Esophagus squamous epithelium (tissue), 5 donors: Measurements from ENCODE around the gene MAP4K3. TPM values are rescaled to one million over a fixed set of nuclear protein-coding genes. Genes with fewer than 3 reads are reported as not detected.

Source experiments
- DNase-seq: peaks from one replicate; lab custom pipeline; 2025; lab: John Stamatoyannopoulos, UW
- H3K27ac ChIP-seq, 4 donors: fragments of 200-600 bp; sonication (generic); one replicate each; pipeline ENCODE4 v1.5.1; 2016 to 2019; ENCODE audit warnings: mild to moderate bottlenecking in 1 of 4
- H3K27me3 ChIP-seq, 4 donors: fragments of 200-600 bp; sonication (generic); 1 replicate in 3 of 4; 2 replicates in 1 of 4; pipeline versions ENCODE4 v1.5.1 to v1.6.0; 2017 to 2021; ENCODE audit warnings: antibody characterized with exemption in 1 of 4
- H3K36me3 ChIP-seq, 3 donors: fragments of 200-600 bp; sonication (generic); one replicate each; pipeline ENCODE4 v1.5.1; 2016 to 2019
- H3K4me1 ChIP-seq, 3 donors: fragments of 200-600 bp; sonication (generic); one replicate each; pipeline ENCODE4 v1.5.1; 2017 to 2019
- H3K4me3 ChIP-seq, 4 donors: fragments of 200-600 bp; sonication (generic); 1 replicate in 3 of 4; 2 replicates in 1 of 4; pipeline ENCODE4 v1.5.1; 2016 to 2019; ENCODE audit warnings: mild to moderate bottlenecking in 2 of 4, moderate library complexity in 1 of 4
- H3K9me3 ChIP-seq, 3 donors: fragments of 200-600 bp; sonication (generic); one replicate each; pipeline ENCODE4 v1.5.1; 2016 to 2019
- CTCF ChIP-seq, 6 experiments: fragments of 450-650 bp in 4 of 6; fragments of 200-600 bp in 2 of 6; sonication (generic) in 2 of 6; IDR thresholded peaks; one replicate each; pipeline ENCODE4 v1.5.1; 2016 to 2019; ENCODE audit warnings: antibody characterized with exemption in 6 of 6, mild to moderate bottlenecking in 4 of 6, moderate library complexity in 4 of 6
- POLR2A ChIP-seq, 4 donors: fragments of 450-650 bp; IDR thresholded peaks; one replicate each; pipeline ENCODE4 v1.6.1; 2017; ENCODE audit warnings: antibody characterized with exemption in 4 of 4, mild to moderate bottlenecking in 4 of 4, moderate library complexity in 3 of 4
- WGBS, 2 donors: methylation state at CpG; one replicate each; pipeline ENCODE4 v1.1.5; 2018; 5-methylcytosine and 5-hydroxymethylcytosine counted together
- intact Hi-C: fragments of 100-400 bp; cut with DNase I; formaldehyde crosslinking; loops from one replicate; pipeline ENCODE4 v1.15.0; 2022
- total RNA-seq, 4 donors: library from RNA; depleted of rRNA; stranded (reverse); fragments of >200 nt; gene quantifications; one replicate each; pipeline ENCODE4 v1.1.0, GENCODE V29; 2016
- donor health status: DM: yes; HTN: yes; CAD: no.

The MAP4K3 gene
- total RNA-seq, 4 donors from 2014 or later, result 12.6 to 35.1 (median 15.8) TPM

- intact Hi-C loops, result no loop called here
Observed at GRCh38 chr2:39411181-39411944, 25.7 kb downstream of the MAP4K3 start.

GRCh38 chr2:39409697-39410389 lies 27.2 kb downstream of the MAP4K3 start:
- Histone ChIP-seq H3K9me3 (no peaks in the 10 kb centered on the region), H3K36me3 (no peaks in the 10 kb centered on the region), H3K27me3 (no peaks in the 10 kb centered on the region), H3K27ac (no peak overlapping the region), H3K4me1 (peaks cover 3 to 68% (median 3%) of the 10 kb centered on the region in 3 donors), H3K4me3 (no peak overlapping the region)
- intact Hi-C loops, result no loop called here
- DNase-seq, result no peak
- TF ChIP-seq CTCF (IDR thresholded peaks at IDR 0.05), result no peak
- TF ChIP-seq POLR2A (IDR thresholded peaks at IDR 0.05), result no peak
- 88 to 90% methylated on average over 3 of the region's 3 CpGs for WGBS, 2 donors

More at GRCh38 chr2:39411181-39411944, 25.7 kb downstream of the MAP4K3 start:
- Histone ChIP-seq H3K4me3 (no peak overlapping the region), H3K27ac (no peak overlapping the region), H3K9me3 (no peaks in the 10 kb centered on the region), H3K27me3 (no peaks in the 10 kb centered on the region), H3K4me1 (peaks cover 3 to 67% (median 3%) of the 10 kb centered on the region in 3 donors), H3K36me3 (no peaks in the 10 kb centered on the region)
- DNase-seq, result no peak
- WGBS, 2 donors, result 58 to 59% methylated on average over 10 of the region's 10 CpGs
- no peak for TF ChIP-seq CTCF (IDR thresholded peaks at IDR 0.05)

GRCh38 chr2:39408351-39409136 lies 28.5 kb downstream of the MAP4K3 start:
- 65 to 74% methylated on average over 3 of the region's 3 CpGs for WGBS, 2 donors
- Histone ChIP-seq H3K36me3 (no peaks in the 10 kb centered on the region), H3K9me3 (no peaks in the 10 kb centered on the region), H3K4me1 (peaks cover 3 to 78% (median 3%) of the 10 kb centered on the region in 3 donors), H3K27me3 (no peaks in the 10 kb centered on the region), H3K27ac (no peak overlapping the region), H3K4me3 (no peak overlapping the region)
- no peak for DNase-seq
- TF ChIP-seq CTCF (IDR thresholded peaks at IDR 0.05) (no peak), POLR2A (IDR thresholded peaks at IDR 0.05) (no peak)
- intact Hi-C loops, result no loop called here

- no peaks in the 10 kb centered on the region for H3K9me3 ChIP-seq
- no peaks in the 10 kb centered on the region for H3K36me3 ChIP-seq
- DNase-seq, result no peak
- H3K4me1 ChIP-seq, result peaks cover 3 to 87% (median 6%) of the 10 kb centered on the region in 3 donors
- no peak overlapping the region for H3K4me3 ChIP-seq
- intact Hi-C loops, result no loop called here
- no peaks in the 10 kb centered on the region for H3K27me3 ChIP-seq
- no peak overlapping the region for H3K27ac ChIP-seq
- TF ChIP-seq CTCF (IDR thresholded peaks at IDR 0.05), result no peak
- TF ChIP-seq POLR2A (IDR thresholded peaks at IDR 0.05), result no peak
- WGBS, 2 donors, result 84 to 100% methylated on average over 1 to 3 of the region's 3 CpGs
Observed at GRCh38 chr2:39407516-39408296, 29.4 kb downstream of the MAP4K3 start.
